HG03095 (cell line): ENCODE data around the gene MTHFSD.

Source experiments
- ATAC-seq: cut with Tn5 transposase; IDR thresholded peaks from one replicate; pipeline ENCODE4 v1.9.1; 2021; ENCODE audit warnings: moderate library complexity; ENCODE audit not compliant: unreplicated experiment

Gene MTHFSD

DNA sequence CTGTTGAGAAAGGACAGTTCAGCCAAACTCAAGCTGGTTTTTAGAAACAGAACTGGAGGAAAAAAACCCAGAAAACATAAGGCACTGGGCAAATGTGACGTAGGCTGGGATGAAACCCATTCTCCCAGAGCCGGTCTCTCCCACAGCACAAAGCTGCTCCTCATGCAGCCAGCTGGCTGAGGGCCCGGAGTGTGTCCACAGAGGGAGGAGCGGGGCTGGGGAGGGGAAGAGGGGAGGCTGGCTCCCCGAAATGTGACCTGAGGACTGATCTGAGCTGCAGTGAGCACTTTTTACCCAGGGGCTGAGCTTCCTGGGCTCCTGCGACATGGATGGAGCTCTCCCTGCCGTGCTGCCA lies 23.9 kb downstream of the MTHFSD start:
- ATAC-seq, result no peak

DNA sequence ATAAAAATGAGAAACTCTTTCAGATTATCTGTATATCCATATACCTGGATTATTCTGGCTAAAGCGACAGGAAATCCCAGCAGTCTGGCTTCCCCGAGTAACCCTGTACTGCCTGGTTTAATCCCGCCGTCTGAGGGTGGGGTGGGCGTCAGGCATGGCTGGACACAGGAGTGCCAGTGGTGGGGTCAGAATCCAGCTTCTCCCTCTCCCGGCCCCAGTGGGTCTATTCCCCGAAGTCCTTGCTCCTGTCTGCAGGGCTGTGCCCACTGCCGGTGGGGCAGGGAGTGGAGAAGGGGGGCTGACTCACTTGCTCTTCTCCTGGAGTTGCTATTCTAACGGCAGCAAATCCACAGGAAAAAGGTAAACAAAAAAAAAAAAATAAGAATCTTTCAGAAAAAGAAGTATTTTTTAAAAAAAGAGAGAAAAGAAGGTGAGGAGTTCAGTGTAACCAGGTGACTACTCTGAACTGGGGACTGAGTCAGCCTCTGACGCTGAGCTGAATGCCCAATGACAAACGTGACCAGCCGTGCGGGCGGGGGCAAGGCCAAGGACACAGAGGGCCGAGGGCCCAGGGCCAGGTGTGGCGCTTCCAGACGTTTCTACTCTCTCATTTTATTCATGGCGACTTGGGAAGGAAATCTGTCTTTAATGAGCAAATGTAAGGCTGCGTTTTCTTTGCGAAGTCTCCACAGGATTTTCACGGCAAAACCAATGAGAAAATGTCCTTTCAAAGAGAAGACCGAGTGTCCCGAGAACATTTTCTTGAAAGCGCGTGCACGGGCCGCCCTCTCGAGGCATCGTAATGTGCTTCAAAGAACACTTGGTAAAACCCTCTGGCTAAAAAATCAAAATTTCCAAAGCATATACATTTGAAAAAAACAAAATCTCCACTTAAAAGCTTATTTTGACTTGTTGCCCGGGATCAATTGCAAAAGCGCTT lies 24.5 kb downstream of the MTHFSD start:
- no peak for ATAC-seq

- ATAC-seq, result no peak
Measured at GRCh38 chr16:86529160-86529559, 25.9 kb downstream of the MTHFSD start.

DNA sequence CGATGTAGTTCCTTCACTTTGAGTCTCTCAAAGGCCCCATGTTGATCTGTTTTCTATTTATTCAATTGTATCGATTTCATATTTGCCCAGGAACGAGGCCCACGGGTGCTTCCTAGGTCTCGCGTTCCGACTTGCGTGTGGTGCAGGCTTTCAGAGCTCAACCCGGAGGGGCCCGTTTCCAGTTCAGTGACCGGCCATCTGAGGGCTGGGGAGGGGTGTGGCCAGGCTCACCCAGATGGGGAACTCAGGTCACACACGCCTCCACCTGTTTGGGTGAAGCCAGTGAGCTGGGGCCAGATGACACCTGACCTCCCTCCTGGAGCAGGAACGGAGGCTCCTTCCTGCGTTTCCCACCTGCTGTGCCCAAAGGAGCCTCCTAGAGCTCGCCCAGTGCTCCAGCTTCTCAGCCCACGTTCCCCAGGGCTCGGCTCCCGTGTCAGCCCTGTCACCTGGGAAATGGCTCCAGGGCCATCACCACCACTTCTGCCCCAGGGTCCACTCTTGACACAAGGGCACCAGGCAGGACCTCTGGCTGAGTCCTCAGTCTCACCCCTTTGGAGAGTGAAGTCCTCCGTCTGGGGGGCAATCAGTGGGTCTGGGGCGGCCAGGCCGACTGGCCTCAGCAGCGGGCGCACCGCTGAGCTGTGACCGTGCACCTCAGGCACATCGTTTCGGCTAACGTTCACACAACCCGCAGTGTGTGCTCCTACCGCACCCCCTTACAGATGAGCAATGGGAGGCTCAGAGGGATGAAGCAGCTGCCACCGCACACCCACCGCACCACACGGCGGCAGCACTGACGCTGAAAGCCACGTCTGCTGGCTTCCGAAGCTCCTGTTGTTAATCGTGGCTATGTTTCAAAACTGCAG lies 26.7 kb downstream of the MTHFSD start:
- ATAC-seq, result no peak

- ATAC-seq, result no peak
Measured at GRCh38 chr16:86527366-86527765, 27.7 kb downstream of the MTHFSD start.

DNA sequence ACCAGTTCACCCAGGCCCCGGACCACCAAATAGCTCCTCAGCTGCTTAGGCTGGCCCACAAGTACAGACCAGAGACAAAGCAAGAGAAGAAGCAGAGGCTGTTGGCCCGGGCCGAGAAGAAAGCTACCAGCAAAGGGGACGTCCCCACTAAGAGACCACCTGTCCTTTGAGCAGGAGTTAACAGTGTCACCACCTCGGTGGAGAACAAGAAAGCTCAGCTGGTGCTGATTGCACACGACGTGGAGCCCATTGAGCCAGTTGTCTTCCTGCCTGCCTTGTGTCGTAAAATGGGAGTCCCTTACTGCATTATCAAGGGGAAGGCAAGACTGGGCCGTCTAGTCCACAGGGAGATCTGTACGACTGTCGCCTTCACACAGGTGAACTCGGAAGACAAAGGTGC lies 29.3 kb downstream of the MTHFSD start:
- ATAC-seq, result no peak

GRCh38 chr16:86524029-86524428 lies 31.0 kb downstream of the MTHFSD start:
- ATAC-seq, result no peak

- ATAC-seq, result no peak
Measured at GRCh38 chr16:86523166-86523740, 31.8 kb downstream of the MTHFSD start.

- no peak for ATAC-seq
Measured at GRCh38 chr16:86522634-86523033, 32.4 kb downstream of the MTHFSD start.

DNA sequence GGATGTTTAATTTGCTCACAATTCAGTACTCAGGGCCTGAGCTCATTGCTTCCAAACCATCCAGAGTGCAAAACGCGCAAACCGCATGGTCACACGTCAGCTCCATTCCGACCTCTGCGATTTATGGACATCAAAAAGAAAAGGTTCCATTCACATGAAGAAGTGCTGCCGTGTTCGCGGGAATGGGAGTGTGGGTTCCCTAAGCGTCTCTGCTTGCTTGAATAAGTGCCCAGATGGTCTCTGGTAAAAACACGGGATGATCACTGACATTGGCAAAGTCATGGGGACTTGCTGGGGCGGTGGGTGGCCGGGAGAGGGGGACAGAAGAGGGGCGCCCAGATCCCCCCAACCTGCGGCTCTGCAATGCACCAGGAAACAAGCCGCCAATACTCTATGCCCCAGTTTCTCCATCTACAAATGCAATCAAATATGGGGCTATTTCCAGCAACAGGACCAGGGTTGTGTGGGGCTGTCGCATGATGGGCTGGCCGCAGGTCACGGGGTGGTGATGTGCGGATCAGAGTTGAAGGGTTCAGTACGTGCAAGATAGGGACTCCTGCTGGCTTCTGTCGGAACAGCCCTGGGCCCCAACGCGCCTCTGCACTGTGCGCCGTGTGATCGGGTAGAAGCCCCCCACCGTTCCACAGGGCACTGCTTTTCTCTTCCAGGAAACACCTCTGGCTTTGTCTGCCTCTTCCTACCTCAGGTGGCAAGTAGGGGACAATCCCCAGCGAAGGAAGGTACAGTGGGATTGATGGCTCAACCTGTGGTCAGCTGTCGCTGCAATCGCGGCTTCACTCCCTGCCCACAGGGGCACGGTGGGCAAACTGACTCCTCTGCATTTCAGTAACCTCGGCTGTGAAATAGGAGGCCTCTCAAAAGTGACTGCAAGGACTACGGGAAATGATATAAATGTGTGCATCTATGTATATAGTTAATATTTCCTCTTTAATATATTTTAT lies 33.5 kb downstream of the MTHFSD start:
- no peak for ATAC-seq

DNA sequence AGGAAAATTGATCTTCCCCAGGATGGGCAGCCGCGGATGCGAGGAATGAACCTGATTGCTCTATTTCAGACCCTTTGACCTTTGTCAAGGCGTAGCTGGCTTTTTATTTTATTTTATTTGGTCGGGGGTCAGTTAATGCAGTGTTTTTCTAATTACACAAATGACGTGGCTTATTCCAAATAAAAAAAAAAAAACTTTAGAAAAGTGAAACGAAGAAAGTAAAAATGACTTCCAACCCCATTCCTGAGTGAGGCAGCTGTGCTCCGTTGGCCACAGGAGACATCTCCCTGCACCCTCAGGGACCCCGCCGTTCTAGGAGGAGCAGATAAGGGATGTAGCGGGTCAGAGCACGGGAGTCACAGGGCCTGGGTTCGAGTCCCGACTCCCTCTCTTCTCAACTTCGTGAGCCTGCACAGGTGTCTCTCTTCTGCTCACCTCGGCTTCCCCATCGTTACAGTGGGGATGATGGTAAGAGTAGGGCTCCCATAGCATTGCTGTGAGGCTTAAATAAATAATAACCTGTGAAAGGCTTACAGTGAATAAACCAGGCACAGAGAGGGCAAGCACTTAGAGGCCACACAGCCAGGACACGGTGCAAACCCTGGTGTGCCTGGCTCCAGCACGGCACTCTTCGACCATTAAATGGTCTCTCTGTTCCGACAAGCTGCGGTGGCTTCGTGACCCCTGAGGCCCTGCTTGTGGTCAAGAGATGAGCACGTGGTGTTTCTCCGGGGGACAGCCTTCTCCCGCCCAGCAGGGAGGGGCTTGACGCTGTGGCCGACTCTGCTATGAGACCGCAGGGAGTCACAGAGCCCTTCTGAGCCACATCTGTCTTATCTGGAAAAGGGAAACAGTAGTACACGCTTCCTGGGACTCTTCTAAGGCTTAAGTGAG lies 34.5 kb downstream of the MTHFSD start:
- ATAC-seq, result no peak

GRCh38 chr16:86519649-86520316 lies 35.3 kb downstream of the MTHFSD start:
- ATAC-seq, result no peak

DNA sequence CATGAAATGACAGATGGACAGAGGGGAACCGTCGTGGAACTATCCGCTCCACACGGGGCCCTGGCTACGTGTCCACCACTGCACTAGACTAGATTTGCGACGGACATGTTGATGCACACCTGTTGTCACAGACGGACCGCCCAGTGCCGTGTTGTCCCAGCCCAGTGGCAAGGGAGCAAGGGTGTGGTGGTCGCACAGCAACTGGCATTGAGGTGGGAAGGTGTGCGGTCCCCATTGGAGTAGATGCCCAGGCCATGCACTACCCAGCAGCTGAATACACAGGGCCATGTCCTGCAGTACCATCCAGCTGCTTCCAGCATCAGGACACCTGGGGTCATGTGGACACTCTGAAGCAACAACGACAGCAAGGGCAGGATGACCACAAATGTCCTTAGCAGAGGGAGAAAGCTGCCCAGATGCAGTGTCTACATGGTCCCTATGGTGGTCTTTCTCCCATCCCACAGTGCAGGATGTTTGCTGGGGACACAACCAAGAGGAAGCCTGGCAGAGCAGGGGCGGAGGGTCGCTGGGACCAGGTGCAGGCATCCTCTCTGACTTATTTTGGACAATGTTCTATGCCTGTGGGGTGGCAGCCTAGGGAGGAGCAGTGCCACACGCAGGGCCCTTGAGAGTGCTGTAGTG lies 35.9 kb downstream of the MTHFSD start:
- ATAC-seq, result no peak

GRCh38 chr16:86517652-86518258 lies 37.3 kb downstream of the MTHFSD start:
- no peak for ATAC-seq

DNA sequence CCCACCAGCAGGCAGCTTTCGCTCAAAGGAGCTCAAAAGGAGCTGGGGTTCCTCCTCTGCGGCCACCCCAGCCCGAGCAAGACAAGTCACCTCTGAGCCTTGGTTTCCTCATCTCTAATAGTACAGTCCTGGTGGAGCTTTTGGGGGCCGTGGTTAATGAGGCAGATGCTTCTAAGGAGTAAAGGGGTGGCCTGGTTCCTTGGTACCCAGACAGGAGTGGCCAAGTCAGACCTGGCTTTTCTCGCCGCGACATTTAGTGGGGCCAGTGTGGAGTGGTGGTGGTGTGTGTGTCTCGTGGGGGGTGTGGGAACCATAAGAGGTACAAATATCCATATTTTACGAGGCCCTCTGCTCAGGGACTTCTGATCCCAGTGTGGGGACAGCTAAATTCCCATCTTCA lies 38.0 kb downstream of the MTHFSD start:
- no peak for ATAC-seq

DNA sequence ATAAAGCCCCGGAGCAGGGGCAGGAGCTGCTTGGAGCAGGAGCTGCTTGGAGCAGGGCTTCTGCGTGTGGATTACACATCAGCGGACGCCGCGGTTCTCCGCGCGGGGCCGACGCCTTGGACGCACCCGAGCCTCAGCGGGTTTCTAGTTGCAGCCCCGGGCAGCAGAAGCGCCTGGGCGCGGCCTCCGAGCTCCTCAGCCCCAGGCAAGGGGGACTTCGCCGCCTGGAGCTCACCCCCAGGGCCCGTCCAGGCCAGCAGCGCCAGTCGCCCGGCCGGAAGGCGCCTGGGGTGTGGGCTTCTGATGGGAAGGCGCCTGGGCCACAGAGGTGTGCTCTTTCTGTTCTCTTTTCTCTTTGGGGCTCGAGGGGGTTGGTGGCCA lies 38.4 kb downstream of the MTHFSD start:
- no peak for ATAC-seq

DNA sequence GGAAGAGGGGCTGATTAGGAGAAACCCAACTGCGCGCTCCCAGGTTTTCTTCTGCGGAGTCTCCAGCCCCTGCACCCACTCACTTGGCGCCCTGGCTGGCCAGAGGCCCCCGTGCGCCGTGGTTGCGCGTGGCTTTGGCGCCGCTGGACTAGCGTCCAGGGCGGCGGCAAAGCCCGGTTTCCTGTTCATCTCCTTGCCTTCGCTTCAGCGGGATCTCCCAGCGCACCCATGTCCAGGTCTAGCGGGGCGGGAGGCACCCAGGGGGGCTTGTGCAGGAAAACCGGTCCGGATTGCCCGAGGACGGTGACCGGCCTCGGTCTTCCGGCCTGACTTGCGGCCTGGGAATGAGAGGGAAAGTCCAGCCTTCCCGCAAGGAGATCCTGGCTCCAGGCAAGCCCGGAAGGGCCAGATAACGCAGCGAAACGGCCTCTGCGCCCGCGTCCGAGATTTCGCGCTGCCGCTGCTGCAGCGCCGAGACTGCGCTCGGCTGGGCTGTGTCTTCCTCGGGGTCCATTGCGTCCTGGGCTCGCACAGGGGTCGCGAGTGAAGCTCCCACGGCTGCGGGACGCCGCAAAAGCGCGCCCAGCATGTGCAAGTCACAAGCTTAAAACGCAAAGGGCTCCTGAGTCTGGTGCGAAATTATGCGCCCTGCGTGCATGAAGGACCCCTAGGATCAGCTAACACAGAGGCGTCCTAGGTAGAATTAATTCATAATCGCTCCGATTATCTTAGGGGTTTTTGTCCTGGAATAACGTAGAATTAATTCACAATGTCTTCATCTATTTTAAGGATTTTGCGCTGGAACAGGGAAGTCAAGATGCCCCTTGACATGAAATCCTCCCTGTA lies 39.0 kb downstream of the MTHFSD start:
- ATAC-seq, result no peak
